ENCODE measurements around the gene BCR.
A peak's percentile ranks its signal among the peaks of the same experiment; 100 is the strongest.

Gene BCR

DNA sequence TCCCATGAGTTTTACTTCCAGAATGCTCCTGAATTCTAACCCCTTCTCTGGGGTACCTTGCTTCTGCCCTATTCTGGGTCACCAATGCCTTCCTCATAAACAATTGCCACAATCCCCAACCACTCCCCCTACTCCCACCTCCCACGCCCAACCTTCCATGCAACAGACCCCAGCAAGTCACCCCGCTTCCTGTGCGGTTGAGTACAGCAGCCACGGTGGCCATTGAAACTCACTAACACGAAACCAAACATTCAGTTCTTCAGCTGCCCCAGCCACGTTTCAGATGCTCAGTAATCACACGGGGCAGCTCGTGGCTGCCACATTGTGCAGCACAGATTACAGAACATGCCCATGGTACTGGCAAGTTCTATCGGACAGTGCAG is 3.7 kb upstream of the BCR start:
- DNase-seq (ENCODE audit: low read depth in 2 of 2): no peak

- DNase-seq (ENCODE audit: low read depth in 2 of 2): no peak
These were observed 3.1 kb upstream of the BCR start for GRCh38 chr22:23177197-23177596.

- DNase-seq (ENCODE audit: low read depth in 2 of 2): peak in 1 of 2 donors; percentile 54
These were observed 1.6 kb upstream of the BCR start for GRCh38 chr22:23178512-23179254.

- DNase-seq (ENCODE audit: low read depth in 2 of 2): no peak
These were observed 669 bp upstream of the BCR start for GRCh38 chr22:23179381-23180299.

DNA sequence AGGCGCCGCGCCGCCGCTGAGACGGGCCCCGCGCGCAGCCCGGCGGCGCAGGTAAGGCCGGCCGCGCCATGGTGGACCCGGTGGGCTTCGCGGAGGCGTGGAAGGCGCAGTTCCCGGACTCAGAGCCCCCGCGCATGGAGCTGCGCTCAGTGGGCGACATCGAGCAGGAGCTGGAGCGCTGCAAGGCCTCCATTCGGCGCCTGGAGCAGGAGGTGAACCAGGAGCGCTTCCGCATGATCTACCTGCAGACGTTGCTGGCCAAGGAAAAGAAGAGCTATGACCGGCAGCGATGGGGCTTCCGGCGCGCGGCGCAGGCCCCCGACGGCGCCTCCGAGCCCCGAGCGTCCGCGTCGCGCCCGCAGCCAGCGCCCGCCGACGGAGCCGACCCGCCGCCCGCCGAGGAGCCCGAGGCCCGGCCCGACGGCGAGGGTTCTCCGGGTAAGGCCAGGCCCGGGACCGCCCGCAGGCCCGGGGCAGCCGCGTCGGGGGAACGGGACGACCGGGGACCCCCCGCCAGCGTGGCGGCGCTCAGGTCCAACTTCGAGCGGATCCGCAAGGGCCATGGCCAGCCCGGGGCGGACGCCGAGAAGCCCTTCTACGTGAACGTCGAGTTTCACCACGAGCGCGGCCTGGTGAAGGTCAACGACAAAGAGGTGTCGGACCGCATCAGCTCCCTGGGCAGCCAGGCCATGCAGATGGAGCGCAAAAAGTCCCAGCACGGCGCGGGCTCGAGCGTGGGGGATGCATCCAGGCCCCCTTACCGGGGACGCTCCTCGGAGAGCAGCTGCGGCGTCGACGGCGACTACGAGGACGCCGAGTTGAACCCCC is 798 bp downstream of the BCR start:
- DNase-seq (ENCODE audit: low read depth in 2 of 2): no peak

DNA sequence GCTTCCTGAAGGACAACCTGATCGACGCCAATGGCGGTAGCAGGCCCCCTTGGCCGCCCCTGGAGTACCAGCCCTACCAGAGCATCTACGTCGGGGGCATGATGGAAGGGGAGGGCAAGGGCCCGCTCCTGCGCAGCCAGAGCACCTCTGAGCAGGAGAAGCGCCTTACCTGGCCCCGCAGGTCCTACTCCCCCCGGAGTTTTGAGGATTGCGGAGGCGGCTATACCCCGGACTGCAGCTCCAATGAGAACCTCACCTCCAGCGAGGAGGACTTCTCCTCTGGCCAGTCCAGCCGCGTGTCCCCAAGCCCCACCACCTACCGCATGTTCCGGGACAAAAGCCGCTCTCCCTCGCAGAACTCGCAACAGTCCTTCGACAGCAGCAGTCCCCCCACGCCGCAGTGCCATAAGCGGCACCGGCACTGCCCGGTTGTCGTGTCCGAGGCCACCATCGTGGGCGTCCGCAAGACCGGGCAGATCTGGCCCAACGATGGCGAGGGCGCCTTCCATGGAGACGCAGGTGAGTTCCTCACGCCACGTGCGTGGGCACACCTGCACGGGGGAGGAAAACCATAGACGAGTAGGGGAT is 1.5 kb downstream of the BCR start:
- no peak for DNase-seq (ENCODE audit: low read depth in 2 of 2)

GRCh38 chr22:23182309-23183060 is 2.2 kb downstream of the BCR start:
- DNase-seq (ENCODE audit: low read depth in 2 of 2): peak; percentile 66 to 73

DNA sequence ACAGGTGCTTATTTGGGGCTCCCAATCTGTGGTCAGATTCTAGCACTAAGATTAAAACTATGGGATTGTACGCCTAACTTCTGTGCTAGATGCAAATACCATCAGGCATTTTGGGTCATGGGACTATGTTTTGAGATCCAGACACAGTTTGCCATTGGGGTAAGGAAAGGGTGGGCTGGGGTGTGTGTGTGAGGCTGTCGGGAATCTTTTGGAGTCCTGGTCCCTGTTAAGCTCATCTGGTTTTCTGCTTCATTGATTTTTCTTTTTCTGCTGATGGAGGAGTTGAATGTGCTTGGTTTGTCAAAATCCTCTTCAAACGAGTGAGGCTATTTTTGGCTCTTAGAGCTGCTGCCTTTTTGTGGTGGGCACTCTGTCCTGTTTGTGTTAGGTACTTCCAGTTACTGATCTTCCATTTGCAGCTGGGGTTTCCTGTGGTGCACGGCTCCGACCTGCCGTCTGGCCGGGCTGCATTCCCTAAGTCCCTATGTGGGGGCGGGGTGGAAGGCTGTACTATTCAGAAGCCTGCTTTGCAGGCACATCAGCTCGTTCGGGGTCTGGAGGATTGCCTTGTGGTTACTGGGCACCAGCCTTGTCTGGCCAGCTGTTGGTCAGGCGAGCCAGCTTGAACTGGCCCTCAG is 2.9 kb downstream of the BCR start:
- DNase-seq (ENCODE audit: low read depth in 2 of 2): no peak

DNA sequence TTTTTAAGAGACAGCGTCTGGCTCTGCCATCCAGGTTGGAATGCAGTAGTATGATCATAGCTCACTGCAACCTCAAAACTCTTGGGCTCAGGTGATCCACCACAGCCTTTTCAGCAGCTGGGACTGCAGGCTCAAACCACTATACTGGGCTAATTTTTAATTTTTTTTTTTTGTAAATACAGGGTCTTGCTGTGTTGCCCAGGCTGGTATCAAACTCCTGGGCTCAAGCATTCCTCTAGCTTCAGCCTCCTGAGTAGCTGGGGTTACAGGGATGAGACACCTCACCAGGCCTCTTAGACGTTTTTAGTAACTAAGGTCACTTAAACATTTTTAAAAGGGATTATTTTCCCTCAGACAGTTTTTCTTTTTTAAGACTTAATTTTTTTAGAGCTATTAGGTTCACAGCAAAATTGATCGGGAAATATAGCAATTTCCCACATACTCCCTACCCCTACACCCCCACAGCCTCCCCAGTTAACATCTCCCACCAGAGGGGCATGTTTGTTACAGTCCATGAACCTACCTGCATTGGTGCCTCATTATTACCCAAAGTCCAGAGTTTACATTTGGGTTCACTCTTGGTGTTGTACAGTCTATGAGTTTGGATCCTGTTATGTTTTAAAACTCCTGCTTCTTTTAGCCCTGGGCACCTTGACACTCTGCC is 3.9 kb downstream of the BCR start:
- no peak for DNase-seq (ENCODE audit: low read depth in 2 of 2)

GRCh38 chr22:23184764-23185113 is 4.4 kb downstream of the BCR start:
- DNase-seq (ENCODE audit: low read depth in 2 of 2): no peak

GRCh38 chr22:23187211-23187610 is 6.9 kb downstream of the BCR start:
- DNase-seq (ENCODE audit: low read depth in 2 of 2): no peak

DNA sequence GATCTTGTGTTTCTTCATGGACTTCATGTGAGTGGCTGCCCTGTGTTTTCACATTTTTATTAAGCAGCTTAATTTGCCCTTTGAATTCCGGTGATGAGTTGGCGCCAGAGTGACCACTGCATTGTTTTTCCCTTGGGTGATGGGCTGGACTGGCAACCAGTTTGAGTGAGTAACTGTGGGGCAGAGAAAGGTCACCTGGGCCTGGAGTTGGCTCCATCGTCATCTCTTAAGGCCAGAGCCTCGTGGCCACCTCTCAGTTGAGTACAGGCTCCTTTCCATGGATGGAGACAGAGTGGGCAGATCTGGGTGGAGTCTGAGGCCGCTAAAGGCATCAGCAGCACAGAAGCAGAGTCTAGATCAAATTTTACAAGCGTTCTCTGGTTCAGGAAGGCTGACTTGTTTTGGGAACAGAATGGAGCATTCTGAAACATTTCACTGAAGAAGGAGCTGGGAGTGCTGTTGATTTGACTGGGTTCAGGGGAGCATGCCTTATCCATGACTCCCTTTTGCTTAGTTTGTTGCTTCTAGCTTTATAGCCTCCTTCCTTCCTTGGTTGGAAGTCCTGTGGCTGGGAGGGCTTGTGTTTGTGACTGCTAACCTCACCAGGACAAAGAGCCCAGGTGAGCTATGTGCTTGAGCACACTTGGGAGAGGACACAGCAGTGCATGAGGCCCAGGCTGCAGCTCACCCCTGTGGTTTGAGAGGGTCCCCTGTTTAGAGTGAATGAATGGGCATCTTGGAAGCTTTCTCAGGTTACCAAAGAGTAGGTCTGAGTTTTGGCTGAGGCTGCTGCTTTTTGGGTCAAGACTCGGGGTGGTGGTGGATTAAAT is 7.8 kb downstream of the BCR start:
- DNase-seq (ENCODE audit: low read depth in 2 of 2): no peak

GRCh38 chr22:23190526-23190925 is 10.2 kb downstream of the BCR start:
- no peak for DNase-seq (ENCODE audit: low read depth in 2 of 2)

DNA sequence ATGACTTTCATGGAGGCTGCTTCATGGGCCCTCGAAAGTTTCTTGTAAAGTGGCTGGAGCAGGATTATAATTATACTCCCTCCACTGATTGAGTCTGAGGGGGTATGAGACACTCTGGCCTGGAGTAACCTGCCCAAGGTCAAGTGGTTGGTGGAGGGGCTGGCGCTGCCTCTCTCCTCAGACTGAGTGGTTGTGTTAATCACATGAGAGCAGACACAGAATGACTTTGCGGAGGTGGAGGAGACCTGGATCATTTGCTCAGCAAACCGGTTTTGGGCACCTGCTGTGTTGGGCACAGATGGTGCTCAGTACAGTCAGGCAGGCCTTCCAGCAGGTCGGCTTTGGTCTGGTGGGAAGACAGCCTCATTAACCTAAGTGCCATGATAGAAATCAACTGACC is 11.8 kb downstream of the BCR start:
- no peak for DNase-seq (ENCODE audit: low read depth in 2 of 2)

DNA sequence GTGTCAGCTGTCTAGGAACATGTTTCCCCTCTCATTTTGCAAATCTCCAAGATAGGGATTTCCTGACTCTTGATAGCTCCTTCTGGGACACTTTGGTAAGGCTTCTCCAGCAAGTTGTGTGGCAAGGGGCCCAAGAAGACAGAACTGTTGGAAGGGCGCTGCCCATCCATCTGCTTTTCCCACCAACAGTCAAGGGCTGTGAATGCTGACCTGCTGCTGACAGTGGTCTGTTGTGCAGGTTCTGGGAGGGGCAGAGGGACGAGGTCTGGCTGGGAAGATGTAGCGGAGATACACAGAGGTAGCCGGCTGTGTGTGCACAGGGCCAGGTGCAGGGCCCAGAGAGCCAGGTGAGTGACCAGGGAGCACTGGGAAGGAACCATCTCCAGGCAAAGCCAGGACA is 12.2 kb downstream of the BCR start:
- no peak for DNase-seq (ENCODE audit: low read depth in 2 of 2)

- no peak for DNase-seq (ENCODE audit: low read depth in 2 of 2)
These were observed 13.0 kb downstream of the BCR start for GRCh38 chr22:23193196-23193827.

- no peak for DNase-seq (ENCODE audit: low read depth in 2 of 2)
These were observed 13.6 kb downstream of the BCR start for GRCh38 chr22:23193882-23194281.

GRCh38 chr22:23196165-23196564 is 15.9 kb downstream of the BCR start:
- DNase-seq (ENCODE audit: low read depth in 2 of 2): no peak

- DNase-seq (ENCODE audit: low read depth in 2 of 2): no peak
These were observed 17.5 kb downstream of the BCR start for GRCh38 chr22:23197836-23198235.
